Mucosa of rectum (tissue), 2 donors: ENCODE measurements around the gene MT1G.
A peak's percentile ranks its signal among the peaks of the same experiment; 100 is the strongest.

ENCODE experiments used
- H3K27ac ChIP-seq, 2 donors: one replicate each; pipeline ENCODE4 v1.7.0; 2013; ENCODE audit warnings: inconsistent platforms in 2 of 2, low read depth in 2 of 2, low read length in 2 of 2
- H3K27me3 ChIP-seq, 2 donors: one replicate each; pipeline ENCODE4 v1.7.0; 2013; ENCODE audit warnings: low read length in 2 of 2; ENCODE audit not compliant: control insufficient read depth in 2 of 2, insufficient read depth in 2 of 2
- H3K36me3 ChIP-seq, 2 donors: one replicate each; pipeline ENCODE4 v1.7.0; 2013; ENCODE audit warnings: low read length in 2 of 2; ENCODE audit not compliant: control insufficient read depth in 2 of 2, insufficient read depth in 2 of 2
- H3K4me1 ChIP-seq, 2 donors: one replicate each; pipeline ENCODE4 v1.7.0; 2013; ENCODE audit warnings: low read length in 2 of 2, mild to moderate bottlenecking in 1 of 2; ENCODE audit not compliant: control insufficient read depth in 2 of 2, insufficient read depth in 2 of 2
- H3K4me3 ChIP-seq, 2 donors: one replicate each; pipeline ENCODE4 v1.7.0; 2013; ENCODE audit warnings: low read length in 2 of 2
- H3K9ac ChIP-seq, 2 donors: one replicate each; pipeline ENCODE4 v1.7.0; 2013; ENCODE audit warnings: low read length in 2 of 2, low read depth in 1 of 2, mild to moderate bottlenecking in 1 of 2
- H3K9me3 ChIP-seq, 2 donors: one replicate each; pipeline ENCODE4 v1.7.0; 2013; ENCODE audit warnings: low read length in 2 of 2; ENCODE audit not compliant: control insufficient read depth in 2 of 2
- donor health status: healthy.
- donor health status: Normal muscosa, but diverticular disease.

The MT1G gene

GRCh38 chr16:56649271-56649670 lies 18.6 kb downstream of the MT1G start:
- H3K9ac ChIP-seq, result no peak overlapping the region
- peaks cover 0 to 12% of the 10 kb centered on the region in 2 donors for H3K27me3 ChIP-seq
- H3K4me3 ChIP-seq, result no peak overlapping the region
- no peaks in the 10 kb centered on the region for H3K36me3 ChIP-seq
- peak overlapping the region in 1 of 2 donors; percentile 44 for H3K27ac ChIP-seq
- H3K9me3 ChIP-seq, result no peaks in the 10 kb centered on the region
- H3K4me1 ChIP-seq, result peaks cover 20 to 22% of the 10 kb centered on the region in 2 donors

DNA sequence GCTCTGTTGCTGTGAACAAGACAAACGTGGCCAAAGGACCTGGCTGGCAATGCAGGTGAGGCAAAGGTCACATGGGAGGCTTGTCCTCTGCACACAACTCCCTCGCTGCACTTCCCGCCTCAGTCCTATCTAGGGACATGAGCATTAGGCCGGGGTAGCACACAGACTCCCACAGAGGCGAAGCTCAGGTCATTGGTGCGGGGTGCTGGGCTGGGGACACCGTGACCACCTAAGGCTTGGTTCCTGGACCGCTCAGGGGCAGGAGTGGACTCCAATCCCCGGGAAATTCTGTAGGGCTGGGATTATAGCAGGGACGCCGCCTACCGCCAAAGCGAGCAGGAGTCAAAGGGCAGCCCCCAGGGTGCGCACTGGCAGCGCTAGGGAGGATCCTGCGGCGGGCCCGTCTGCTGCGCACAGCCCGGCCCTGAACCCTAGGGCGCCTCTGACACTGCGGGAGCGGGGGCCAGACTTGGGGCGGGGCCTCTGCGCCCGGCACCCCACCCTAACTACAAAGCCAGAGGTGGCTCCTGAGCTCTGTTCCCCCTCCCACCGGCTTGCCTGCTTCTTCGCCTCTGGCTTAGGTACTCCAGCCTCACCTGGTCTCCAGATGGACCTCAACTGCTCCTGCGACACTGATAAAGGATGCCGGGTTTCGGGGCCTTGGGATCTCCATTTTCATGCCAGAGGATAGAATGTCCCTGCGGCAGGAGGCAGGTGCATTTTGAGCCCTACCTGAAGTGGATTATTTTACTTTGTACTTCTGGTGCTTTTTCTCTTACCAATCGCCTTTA lies 20.0 kb downstream of the MT1G start:
- Histone ChIP-seq H3K9ac (peak overlapping the region; percentile 21 to 29), H3K9me3 (no peaks in the 10 kb centered on the region), H3K36me3 (no peaks in the 10 kb centered on the region), H3K4me1 (peaks cover 29 to 33% of the 10 kb centered on the region in 2 donors), H3K27me3 (peaks cover 0 to 12% of the 10 kb centered on the region in 2 donors), H3K27ac (peak overlapping the region; percentile 57 to 68), H3K4me3 (peak overlapping the region in 1 of 2 donors; percentile 13)

DNA sequence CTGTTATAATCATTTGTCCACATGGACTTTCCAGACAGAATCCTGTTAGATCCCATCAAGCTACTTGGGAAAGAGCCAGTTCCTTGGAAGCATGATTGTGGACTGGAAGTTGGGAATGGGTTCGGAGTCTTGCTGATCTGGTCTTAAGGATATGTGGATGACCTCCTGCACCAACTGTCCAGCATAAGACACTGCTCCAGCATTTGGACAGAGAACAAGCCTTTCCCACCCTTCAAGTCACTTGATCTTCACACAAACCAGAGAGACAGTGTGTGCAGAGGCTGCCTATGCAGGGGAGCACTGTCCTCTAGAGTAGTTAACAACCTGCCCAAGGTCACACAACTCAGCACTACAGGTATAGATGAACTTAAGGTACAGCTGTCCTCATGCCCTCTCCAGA lies 22.0 kb downstream of the MT1G start:
- Histone ChIP-seq H3K36me3 (no peaks in the 10 kb centered on the region), H3K4me1 (peaks cover 32 to 35% of the 10 kb centered on the region in 2 donors), H3K9me3 (no peaks in the 10 kb centered on the region), H3K4me3 (no peak overlapping the region), H3K27ac (no peak overlapping the region), H3K9ac (no peak overlapping the region), H3K27me3 (peaks cover 0 to 16% of the 10 kb centered on the region in 2 donors)

DNA sequence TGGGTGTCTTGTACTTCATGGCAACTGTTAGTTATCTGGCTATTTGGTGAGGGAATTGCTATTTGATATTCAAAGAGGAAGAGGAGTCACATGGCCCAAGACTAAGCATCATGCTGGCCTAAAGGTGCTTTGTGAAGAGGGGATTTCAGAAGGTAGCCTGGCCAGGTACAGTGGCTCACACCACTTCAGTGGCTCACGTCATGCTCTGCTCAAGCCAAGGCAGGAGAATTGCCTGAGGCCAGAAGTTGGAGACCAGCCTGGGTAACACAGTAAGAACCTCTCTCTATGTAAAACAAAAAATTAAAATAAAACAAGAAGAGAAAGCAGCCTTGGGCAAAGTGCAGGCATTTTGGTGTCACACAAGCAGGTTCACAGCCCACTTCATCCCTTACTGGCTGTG lies 22.6 kb downstream of the MT1G start:
- no peak overlapping the region for H3K27ac ChIP-seq
- no peak overlapping the region for H3K4me3 ChIP-seq
- no peaks in the 10 kb centered on the region for H3K36me3 ChIP-seq
- H3K4me1 ChIP-seq, result peaks cover 32 to 35% of the 10 kb centered on the region in 2 donors
- peaks cover 0 to 16% of the 10 kb centered on the region in 2 donors for H3K27me3 ChIP-seq
- H3K9me3 ChIP-seq, result no peaks in the 10 kb centered on the region
- H3K9ac ChIP-seq, result no peak overlapping the region

DNA sequence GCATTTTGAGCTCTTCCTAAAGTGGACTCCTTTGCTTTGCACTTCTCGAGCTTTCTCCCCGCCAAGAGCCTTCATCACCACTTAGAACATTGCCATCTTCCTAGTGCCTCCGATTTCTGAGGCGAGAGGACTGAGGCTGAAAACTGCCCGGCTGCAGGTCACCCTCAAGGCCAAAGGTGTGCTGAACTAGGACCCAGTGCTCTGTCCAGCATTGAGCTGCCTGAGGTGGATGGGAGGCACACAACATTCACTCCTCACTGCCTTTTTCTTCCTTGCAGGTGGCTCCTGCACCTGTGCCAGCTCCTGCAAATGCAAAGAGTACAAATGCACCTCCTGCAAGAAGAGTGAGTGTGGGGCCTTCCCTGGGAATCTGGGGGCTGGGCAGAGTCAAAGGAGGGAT lies 24.0 kb downstream of the MT1G start:
- peaks cover 26 to 33% of the 10 kb centered on the region in 2 donors for H3K4me1 ChIP-seq
- peak overlapping the region; percentile 4 to 32 for H3K27ac ChIP-seq
- H3K36me3 ChIP-seq, result no peaks in the 10 kb centered on the region
- H3K9me3 ChIP-seq, result no peaks in the 10 kb centered on the region
- peak overlapping the region; percentile 72 for H3K9ac ChIP-seq
- H3K27me3 ChIP-seq, result peaks cover 3 to 16% of the 10 kb centered on the region in 2 donors
- H3K4me3 ChIP-seq, result peak overlapping the region in 1 of 2 donors; percentile 57

GRCh38 chr16:56643080-56643778 lies 24.6 kb downstream of the MT1G start:
- no peaks in the 10 kb centered on the region for H3K36me3 ChIP-seq
- peak overlapping the region; percentile 72 for H3K9ac ChIP-seq
- H3K9me3 ChIP-seq, result no peaks in the 10 kb centered on the region
- H3K4me3 ChIP-seq, result peak overlapping the region; percentile 57 to 63
- H3K4me1 ChIP-seq, result peaks cover 26 to 33% of the 10 kb centered on the region in 2 donors
- peaks cover 3 to 16% of the 10 kb centered on the region in 2 donors for H3K27me3 ChIP-seq
- peak overlapping the region; percentile 6 to 49 for H3K27ac ChIP-seq

- no peaks in the 10 kb centered on the region for H3K36me3 ChIP-seq
- H3K27me3 ChIP-seq, result peaks cover 15 to 22% of the 10 kb centered on the region in 2 donors
- no peak overlapping the region for H3K27ac ChIP-seq
- peaks cover 24 to 25% of the 10 kb centered on the region in 2 donors for H3K4me1 ChIP-seq
- H3K4me3 ChIP-seq, result no peak overlapping the region
- no peaks in the 10 kb centered on the region for H3K9me3 ChIP-seq
- H3K9ac ChIP-seq, result no peak overlapping the region
Measured at GRCh38 chr16:56641166-56641565, 26.7 kb downstream of the MT1G start.

DNA sequence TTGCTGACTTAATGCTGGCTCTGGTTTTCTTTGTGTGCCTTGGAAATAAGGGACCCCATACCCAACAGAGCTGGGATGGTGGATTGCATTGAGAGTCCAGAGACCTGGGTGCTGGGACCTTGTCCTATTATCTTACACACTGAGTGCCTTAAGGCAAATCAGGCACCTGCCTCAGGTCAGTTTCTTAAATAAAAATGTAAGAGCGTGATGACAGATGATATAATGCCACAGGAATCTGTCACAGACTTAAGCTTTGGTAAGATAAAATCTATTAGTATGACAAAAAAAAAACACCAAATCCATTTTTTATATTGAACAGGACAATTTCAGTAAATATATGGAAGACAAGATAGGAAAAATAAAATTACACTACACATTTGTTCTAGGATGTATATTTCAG lies 27.8 kb downstream of the MT1G start:
- Histone ChIP-seq H3K4me1 (peaks cover 24 to 25% of the 10 kb centered on the region in 2 donors), H3K27me3 (peaks cover 18 to 27% of the 10 kb centered on the region in 2 donors)

DNA sequence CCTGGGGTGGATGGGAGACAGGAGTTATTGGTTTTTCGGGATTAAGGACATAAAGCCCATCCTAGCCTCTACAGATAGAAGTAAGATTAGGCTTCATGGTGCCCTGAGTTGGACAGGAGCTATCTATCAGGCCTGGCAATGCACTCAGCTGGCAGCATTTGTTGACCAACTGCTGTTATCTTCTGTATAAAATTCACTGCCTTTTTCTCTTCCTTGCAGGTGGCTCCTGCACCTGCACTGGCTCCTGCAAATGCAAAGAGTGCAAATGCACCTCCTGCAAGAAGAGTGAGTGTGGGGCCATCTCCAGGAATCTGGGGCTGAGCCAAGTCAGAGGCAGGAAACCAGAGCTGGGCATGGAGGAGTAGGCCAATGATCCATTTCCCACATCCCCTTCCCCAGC lies 28.8 kb downstream of the MT1G start:
- peak overlapping the region in 1 of 2 donors; percentile 40 for H3K27ac ChIP-seq
- H3K4me3 ChIP-seq, result no peak overlapping the region
- H3K9ac ChIP-seq, result peak overlapping the region in 1 of 2 donors; percentile 33
- peaks cover 23 to 25% of the 10 kb centered on the region in 2 donors for H3K4me1 ChIP-seq
- H3K36me3 ChIP-seq, result no peaks in the 10 kb centered on the region
- H3K9me3 ChIP-seq, result no peaks in the 10 kb centered on the region
- H3K27me3 ChIP-seq, result peaks cover 22 to 32% of the 10 kb centered on the region in 2 donors

More for the DNA sequence above, 27.8 kb downstream of the MT1G start:
- Histone ChIP-seq H3K27ac (no peak overlapping the region), H3K4me3 (no peak overlapping the region), H3K9ac (no peak overlapping the region), H3K9me3 (no peaks in the 10 kb centered on the region), H3K36me3 (no peaks in the 10 kb centered on the region)
